ENCODE results near the gene EDN2.

The EDN2 gene

GRCh38 chr1:41507836-41508235, 23.4 kb upstream of the EDN2 start:
- no peak overlapping the region for H2AFZ ChIP-seq (ENCODE audit: low read length, unreplicated experiment)
- no peak overlapping the region for H3K4me3 ChIP-seq (ENCODE audit: low read depth, low read length)
- H3K4me1 ChIP-seq (ENCODE audit: control insufficient read depth, insufficient read depth, low read length, unreplicated experiment) = no peaks in the 10 kb centered on the region
- no peaks in the 10 kb centered on the region for H3K27me3 ChIP-seq (ENCODE audit: insufficient read depth, low read length)
- H3K27ac ChIP-seq (ENCODE audit: low read depth, low read length) = no peak overlapping the region
- H3K79me2 ChIP-seq (ENCODE audit: control insufficient read depth, insufficient read depth, low read length, unreplicated experiment) = no peaks in the 10 kb centered on the region
- H3K36me3 ChIP-seq (ENCODE audit: insufficient read depth, low read length) = no peaks in the 10 kb centered on the region

- H3K27me3 ChIP-seq (ENCODE audit: insufficient read depth, low read length) = no peaks in the 10 kb centered on the region
- H3K79me2 ChIP-seq (ENCODE audit: control insufficient read depth, insufficient read depth, low read length, unreplicated experiment) = no peaks in the 10 kb centered on the region
- no peak overlapping the region for H3K4me3 ChIP-seq (ENCODE audit: low read depth, low read length)
- no peaks in the 10 kb centered on the region for H3K36me3 ChIP-seq (ENCODE audit: insufficient read depth, low read length)
- no peak overlapping the region for H2AFZ ChIP-seq (ENCODE audit: low read length, unreplicated experiment)
- no peak overlapping the region for H3K27ac ChIP-seq (ENCODE audit: low read depth, low read length)
- no peaks in the 10 kb centered on the region for H3K4me1 ChIP-seq (ENCODE audit: control insufficient read depth, insufficient read depth, low read length, unreplicated experiment)
Measured at GRCh38 chr1:41507110-41507720, 22.7 kb upstream of the EDN2 start.

GRCh38 chr1:41504114-41505035, 19.9 kb upstream of the EDN2 start:
- Histone ChIP-seq H3K4me1 (ENCODE audit: control insufficient read depth, insufficient read depth, low read length, unreplicated experiment) (peaks cover 3% of the 10 kb centered on the region), H3K27ac (ENCODE audit: low read depth, low read length) (no peak overlapping the region), H2AFZ (ENCODE audit: low read length, unreplicated experiment) (no peak overlapping the region), H3K79me2 (ENCODE audit: control insufficient read depth, insufficient read depth, low read length, unreplicated experiment) (no peaks in the 10 kb centered on the region), H3K36me3 (ENCODE audit: insufficient read depth, low read length) (no peaks in the 10 kb centered on the region), H3K4me3 (ENCODE audit: low read depth, low read length) (no peak overlapping the region), H3K27me3 (ENCODE audit: insufficient read depth, low read length) (no peaks in the 10 kb centered on the region)

- H3K27me3 ChIP-seq (ENCODE audit: insufficient read depth, low read length) = no peaks in the 10 kb centered on the region
- H3K4me3 ChIP-seq (ENCODE audit: low read depth, low read length) = no peak overlapping the region
- H3K79me2 ChIP-seq (ENCODE audit: control insufficient read depth, insufficient read depth, low read length, unreplicated experiment) = no peaks in the 10 kb centered on the region
- no peak overlapping the region for H2AFZ ChIP-seq (ENCODE audit: low read length, unreplicated experiment)
- no peak overlapping the region for H3K27ac ChIP-seq (ENCODE audit: low read depth, low read length)
- no peaks in the 10 kb centered on the region for H3K36me3 ChIP-seq (ENCODE audit: insufficient read depth, low read length)
- H3K4me1 ChIP-seq (ENCODE audit: control insufficient read depth, insufficient read depth, low read length, unreplicated experiment) = peaks cover 5% of the 10 kb centered on the region
Measured at GRCh38 chr1:41503538-41504113, 19.1 kb upstream of the EDN2 start.

GRCh38 chr1:41502912-41503311, 18.4 kb upstream of the EDN2 start:
- H2AFZ ChIP-seq (ENCODE audit: low read length, unreplicated experiment) = no peak overlapping the region
- no peaks in the 10 kb centered on the region for H3K36me3 ChIP-seq (ENCODE audit: insufficient read depth, low read length)
- H3K4me1 ChIP-seq (ENCODE audit: control insufficient read depth, insufficient read depth, low read length, unreplicated experiment) = peaks cover 12% of the 10 kb centered on the region
- no peak overlapping the region for H3K4me3 ChIP-seq (ENCODE audit: low read depth, low read length)
- no peaks in the 10 kb centered on the region for H3K27me3 ChIP-seq (ENCODE audit: insufficient read depth, low read length)
- no peaks in the 10 kb centered on the region for H3K79me2 ChIP-seq (ENCODE audit: control insufficient read depth, insufficient read depth, low read length, unreplicated experiment)
- no peak overlapping the region for H3K27ac ChIP-seq (ENCODE audit: low read depth, low read length)

GRCh38 chr1:41501581-41501980, 17.1 kb upstream of the EDN2 start:
- Histone ChIP-seq H3K4me3 (ENCODE audit: low read depth, low read length) (no peak overlapping the region), H3K79me2 (ENCODE audit: control insufficient read depth, insufficient read depth, low read length, unreplicated experiment) (no peaks in the 10 kb centered on the region), H3K27me3 (ENCODE audit: insufficient read depth, low read length) (no peaks in the 10 kb centered on the region), H3K4me1 (ENCODE audit: control insufficient read depth, insufficient read depth, low read length, unreplicated experiment) (peaks cover 18% of the 10 kb centered on the region), H3K27ac (ENCODE audit: low read depth, low read length) (no peak overlapping the region), H2AFZ (ENCODE audit: low read length, unreplicated experiment) (no peak overlapping the region), H3K36me3 (ENCODE audit: insufficient read depth, low read length) (no peaks in the 10 kb centered on the region)

GRCh38 chr1:41500781-41501518, 16.5 kb upstream of the EDN2 start:
- Histone ChIP-seq H3K27ac (ENCODE audit: low read depth, low read length) (no peak overlapping the region), H3K36me3 (ENCODE audit: insufficient read depth, low read length) (no peaks in the 10 kb centered on the region), H3K79me2 (ENCODE audit: control insufficient read depth, insufficient read depth, low read length, unreplicated experiment) (no peaks in the 10 kb centered on the region), H3K4me3 (ENCODE audit: low read depth, low read length) (no peak overlapping the region), H3K4me1 (ENCODE audit: control insufficient read depth, insufficient read depth, low read length, unreplicated experiment) (peaks cover 23% of the 10 kb centered on the region), H3K27me3 (ENCODE audit: insufficient read depth, low read length) (no peaks in the 10 kb centered on the region), H2AFZ (ENCODE audit: low read length, unreplicated experiment) (no peak overlapping the region)

GRCh38 chr1:41500378-41500777, 15.9 kb upstream of the EDN2 start:
- no peaks in the 10 kb centered on the region for H3K36me3 ChIP-seq (ENCODE audit: insufficient read depth, low read length)
- no peaks in the 10 kb centered on the region for H3K79me2 ChIP-seq (ENCODE audit: control insufficient read depth, insufficient read depth, low read length, unreplicated experiment)
- peaks cover 29% of the 10 kb centered on the region for H3K4me1 ChIP-seq (ENCODE audit: control insufficient read depth, insufficient read depth, low read length, unreplicated experiment)
- H3K27me3 ChIP-seq (ENCODE audit: insufficient read depth, low read length) = no peaks in the 10 kb centered on the region
- H3K4me3 ChIP-seq (ENCODE audit: low read depth, low read length) = no peak overlapping the region
- H2AFZ ChIP-seq (ENCODE audit: low read length, unreplicated experiment) = no peak overlapping the region
- H3K27ac ChIP-seq (ENCODE audit: low read depth, low read length) = no peak overlapping the region

- Histone ChIP-seq H2AFZ (ENCODE audit: low read length, unreplicated experiment) (no peak overlapping the region), H3K4me1 (ENCODE audit: control insufficient read depth, insufficient read depth, low read length, unreplicated experiment) (peaks cover 37% of the 10 kb centered on the region), H3K36me3 (ENCODE audit: insufficient read depth, low read length) (no peaks in the 10 kb centered on the region), H3K4me3 (ENCODE audit: low read depth, low read length) (no peak overlapping the region), H3K27me3 (ENCODE audit: insufficient read depth, low read length) (no peaks in the 10 kb centered on the region), H3K27ac (ENCODE audit: low read depth, low read length) (no peak overlapping the region; the same call in 1 of the 2 replicates), H3K79me2 (ENCODE audit: control insufficient read depth, insufficient read depth, low read length, unreplicated experiment) (no peaks in the 10 kb centered on the region)
Measured at GRCh38 chr1:41499591-41499990, 15.1 kb upstream of the EDN2 start.

GRCh38 chr1:41498804-41499203, 14.3 kb upstream of the EDN2 start:
- Histone ChIP-seq H3K4me1 (ENCODE audit: control insufficient read depth, insufficient read depth, low read length, unreplicated experiment) (peaks cover 43% of the 10 kb centered on the region), H3K27ac (ENCODE audit: low read depth, low read length) (peak overlapping the region; percentile 2; the same call in 1 of the 2 replicates), H3K27me3 (ENCODE audit: insufficient read depth, low read length) (no peaks in the 10 kb centered on the region)

More at GRCh38 chr1:41498804-41499203, 14.3 kb upstream of the EDN2 start:
- Histone ChIP-seq H3K79me2 (ENCODE audit: control insufficient read depth, insufficient read depth, low read length, unreplicated experiment) (no peaks in the 10 kb centered on the region), H3K4me3 (ENCODE audit: low read depth, low read length) (no peak overlapping the region), H2AFZ (ENCODE audit: low read length, unreplicated experiment) (no peak overlapping the region), H3K36me3 (ENCODE audit: insufficient read depth, low read length) (no peaks in the 10 kb centered on the region)

Measured in ACC112 (cell line).